ENCODE results near the gene IL17D. TPM values are rescaled to one million over a fixed set of nuclear protein-coding genes. Genes with fewer than 3 reads are reported as not detected.

IL17D gene
- total RNA-seq, 1 donor, result not detected

Other genes starting within 250 kb of the IL17D start
- 18.2 TPM for gene CRYL1, start 177.8 kb upstream of the IL17D start, total RNA-seq
- 8.7 TPM for gene IFT88, start 136.5 kb upstream of the IL17D start, total RNA-seq
- gene EEF1AKMT1, start 70.3 kb downstream of the IL17D start, total RNA-seq, result 0.63 TPM
- gene XPO4, start 199.0 kb downstream of the IL17D start, total RNA-seq, result 35.1 TPM

Data from mononuclear cell (primary cell).